Activated T-cell treated with anti-CD3 and anti-CD28 coated beads for 4 hours (primary cell): Measurements from ENCODE around the gene GIN1.
"Not testable (repeated sequence)": the region's sequence is repeated elsewhere in the genome, so short reads cannot be mapped to it uniquely, and the experiment has no call there.

Source experiments
- DNase-seq: peaks from one replicate; pipeline ENCODE4 v3.0.0-alpha.2; 2020

GIN1 gene, protein sequence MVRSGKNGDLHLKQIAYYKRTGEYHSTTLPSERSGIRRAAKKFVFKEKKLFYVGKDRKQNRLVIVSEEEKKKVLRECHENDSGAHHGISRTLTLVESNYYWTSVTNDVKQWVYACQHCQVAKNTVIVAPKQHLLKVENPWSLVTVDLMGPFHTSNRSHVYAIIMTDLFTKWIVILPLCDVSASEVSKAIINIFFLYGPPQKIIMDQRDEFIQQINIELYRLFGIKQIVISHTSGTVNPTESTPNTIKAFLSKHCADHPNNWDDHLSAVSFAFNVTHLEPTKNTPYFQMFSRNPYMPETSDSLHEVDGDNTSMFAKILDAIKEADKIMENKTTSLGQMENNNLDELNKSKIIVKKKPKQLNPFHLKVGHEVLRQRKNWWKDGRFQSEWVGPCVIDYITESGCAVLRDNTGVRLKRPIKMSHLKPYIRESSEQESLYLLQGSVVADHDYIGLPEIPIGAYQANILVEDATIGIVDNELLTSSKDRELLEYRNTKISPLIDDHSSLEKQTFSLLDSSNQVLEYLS

DNA sequence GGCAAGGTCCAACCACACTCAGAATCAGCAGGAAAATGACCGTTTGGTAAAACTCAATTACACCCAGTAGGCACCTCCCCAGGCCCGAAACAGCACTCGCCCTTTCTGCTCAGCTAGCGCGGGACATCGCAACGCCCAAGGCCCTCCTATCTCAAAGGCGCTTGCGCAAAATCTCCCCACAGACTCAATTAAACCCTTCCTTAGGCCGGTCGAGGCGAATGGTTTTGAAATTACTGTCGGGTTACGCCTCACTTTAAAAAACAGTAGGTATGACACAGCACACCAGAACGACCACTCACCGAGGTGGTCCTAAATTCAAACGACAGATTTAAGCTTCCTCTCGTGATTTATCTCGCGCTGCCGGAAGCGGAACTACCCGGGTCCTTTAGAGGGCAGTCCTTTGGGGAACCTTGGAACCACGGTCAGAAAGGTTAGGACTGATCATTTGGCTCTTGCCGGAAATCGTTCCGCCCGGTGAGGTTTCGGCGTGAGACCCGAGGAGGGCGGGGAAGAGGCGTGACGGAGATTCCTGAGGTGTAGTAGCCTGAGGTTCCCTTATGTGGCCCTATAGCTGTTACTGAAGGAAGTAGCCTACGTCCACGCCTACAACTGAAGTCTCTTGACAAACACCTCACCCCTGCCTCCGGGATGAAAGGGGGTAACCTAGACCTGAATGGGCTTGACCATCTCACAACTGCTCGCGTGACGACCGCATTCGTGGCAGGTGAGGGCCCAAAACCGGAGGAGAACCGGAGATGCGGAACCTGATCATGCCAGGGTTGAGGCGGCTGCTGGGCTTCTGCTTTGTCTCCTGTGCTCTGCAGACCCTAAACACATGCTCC lies at the start of gene GIN1, which contains the start of gene PPIP5K2:
Gene GIN1, minus strand, starts transcription at position 374 of the 842 bp plus-strand sequence. CDS start 11,431 bp downstream, outside the sequence.
Gene PPIP5K2, plus strand, starts transcription at position 537 of the 842 bp plus-strand sequence. CDS start 9,289 bp downstream, outside the sequence.
- peak; percentile 99 for DNase-seq

DNA sequence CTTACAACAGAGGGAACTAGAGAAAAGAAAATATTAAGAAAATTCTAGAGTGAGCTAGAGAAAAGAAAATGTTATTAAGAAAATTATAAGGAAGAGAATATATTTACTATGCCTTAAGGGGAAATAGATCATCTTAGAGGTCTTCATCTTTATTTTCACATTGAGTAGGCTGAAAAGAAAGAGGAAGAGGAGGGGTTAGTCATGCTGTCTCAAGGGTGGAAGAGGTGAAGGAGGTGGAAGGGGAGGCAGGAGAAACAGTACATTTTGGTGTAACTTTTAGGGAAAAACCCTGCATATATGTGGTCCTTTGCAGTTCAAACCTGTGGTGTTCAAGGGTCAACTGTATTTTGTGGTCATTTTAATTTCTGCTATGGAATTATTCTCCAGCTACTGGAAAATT lies 46.8 kb upstream of the GIN1 start:
- DNase-seq = no peak

DNA sequence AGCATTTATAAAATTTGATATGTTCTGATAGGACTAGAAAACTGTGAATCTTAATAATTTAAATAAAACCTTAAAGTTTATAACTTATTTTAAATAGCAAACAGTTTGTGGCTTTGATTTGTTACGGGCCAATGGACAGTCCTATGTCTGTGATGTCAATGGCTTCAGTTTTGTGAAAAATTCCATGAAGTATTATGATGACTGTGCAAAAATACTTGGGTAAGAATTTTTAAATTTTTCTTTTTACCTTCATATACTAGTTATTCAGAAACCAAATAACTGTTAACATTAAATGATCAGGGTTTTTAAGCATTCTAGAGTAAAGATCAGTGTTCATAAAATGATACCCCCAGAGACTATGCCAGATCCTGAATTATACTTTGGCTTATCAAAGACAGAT lies 31.2 kb upstream of the GIN1 start:
- DNase-seq = no peak

DNA sequence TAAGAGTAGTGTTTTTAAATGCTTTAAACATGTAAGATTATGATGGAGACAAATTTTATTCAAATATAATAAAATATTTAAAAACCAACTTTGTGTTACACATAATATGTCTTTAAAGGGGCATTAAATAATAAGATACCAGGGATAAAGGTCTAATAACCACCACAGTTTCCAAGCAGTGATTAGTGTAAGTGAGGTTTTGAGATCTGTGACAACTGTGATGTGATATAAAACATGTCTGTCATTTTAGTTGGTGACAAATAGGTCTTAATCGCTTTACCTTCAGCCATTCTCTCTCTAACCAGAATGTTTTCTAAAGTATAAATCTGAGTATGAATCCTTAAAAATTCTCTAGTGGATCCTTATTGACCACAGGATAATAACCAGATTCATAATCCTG lies 28.3 kb upstream of the GIN1 start:
- DNase-seq = no peak

DNA sequence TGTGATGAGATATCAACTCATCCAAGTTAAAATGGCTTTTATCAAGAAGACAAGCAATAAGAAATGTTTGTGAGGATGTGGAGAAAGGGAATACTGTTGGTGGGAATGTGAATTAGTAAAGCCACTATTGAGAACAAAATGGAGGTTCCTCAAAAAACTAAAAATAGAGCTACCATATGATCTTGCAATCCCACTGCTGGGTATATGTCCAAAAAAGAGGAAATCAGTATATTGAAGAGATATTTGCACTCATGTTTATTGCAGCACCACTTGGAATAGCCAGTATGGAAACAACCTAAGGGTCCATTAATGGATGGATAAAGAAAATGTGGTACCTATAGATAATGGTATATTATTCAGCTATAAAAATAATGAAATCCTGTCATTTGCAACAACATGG lies 25.3 kb upstream of the GIN1 start:
- no peak for DNase-seq

DNA sequence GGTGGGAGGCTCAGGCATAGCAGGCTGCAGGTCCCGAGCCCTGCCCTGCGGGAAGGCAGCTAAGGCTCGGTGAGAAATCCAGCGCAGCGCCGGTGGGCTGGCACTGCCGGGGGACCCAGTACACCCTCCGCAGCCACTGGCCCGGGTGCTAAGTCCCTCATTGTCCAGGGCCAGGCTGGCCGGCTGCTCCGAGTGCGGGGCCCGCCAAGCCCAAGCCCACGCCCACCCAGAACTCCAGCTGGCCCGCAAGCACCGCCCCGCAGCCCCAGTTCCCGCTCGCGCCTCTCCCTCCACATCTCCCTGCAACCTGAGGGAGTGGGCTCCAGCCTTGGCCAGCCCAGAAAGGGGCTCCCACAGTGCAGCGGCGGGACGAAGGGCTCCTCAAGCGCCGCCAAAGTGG lies 22.2 kb upstream of the GIN1 start:
- not testable (repeated sequence) for DNase-seq

DNA sequence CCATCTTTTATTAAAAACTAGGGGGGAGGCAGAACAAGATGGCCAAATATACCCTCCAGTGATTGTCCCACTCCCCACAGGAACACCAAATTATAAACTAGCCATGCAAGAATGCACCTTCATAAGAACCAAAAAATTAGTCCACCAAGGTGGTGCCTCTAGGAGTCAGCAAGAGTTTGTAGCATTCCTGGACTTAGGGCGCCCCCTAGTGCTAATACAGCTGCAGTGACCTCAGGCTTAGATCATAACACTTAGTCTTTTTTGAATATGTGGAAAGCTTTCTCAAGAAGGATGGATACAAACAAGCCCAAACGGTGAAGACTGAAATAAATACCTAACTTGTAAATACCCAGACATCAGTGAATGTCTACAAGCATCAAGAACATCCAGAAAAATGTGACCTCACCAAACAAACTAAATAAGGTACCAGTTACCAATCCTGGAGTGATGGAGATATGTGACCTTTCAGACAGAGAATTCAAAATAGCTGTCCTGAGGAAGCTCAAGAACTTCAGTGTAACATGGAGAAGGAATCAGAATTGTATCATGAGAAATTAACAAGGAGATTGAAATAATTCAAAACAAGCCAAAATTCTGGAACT lies 19.4 kb upstream of the GIN1 start:
- DNase-seq = peak; percentile 79

DNA sequence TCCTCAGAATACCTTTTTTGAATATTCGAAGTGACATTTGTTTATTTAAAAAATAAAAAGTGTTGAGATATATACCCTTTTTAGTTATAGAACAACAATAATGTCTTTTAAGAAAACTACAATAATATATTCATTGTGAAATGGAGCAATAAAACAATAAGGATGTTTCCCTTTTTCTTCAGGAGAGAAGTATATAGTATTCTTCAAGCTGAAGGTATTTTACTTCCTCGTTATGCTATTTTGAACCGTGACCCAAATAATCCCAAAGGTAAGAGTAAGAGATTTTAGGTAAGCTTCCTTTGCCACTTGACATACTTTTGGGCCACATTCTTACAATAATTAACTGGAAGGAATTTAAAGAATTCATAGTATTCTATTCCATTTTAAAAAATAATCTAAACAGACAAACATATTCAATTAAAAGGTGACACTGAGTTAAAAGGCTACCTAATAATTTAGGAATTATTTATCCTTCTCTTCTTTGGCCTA lies 18.3 kb upstream of the GIN1 start:
- DNase-seq = no peak

DNA sequence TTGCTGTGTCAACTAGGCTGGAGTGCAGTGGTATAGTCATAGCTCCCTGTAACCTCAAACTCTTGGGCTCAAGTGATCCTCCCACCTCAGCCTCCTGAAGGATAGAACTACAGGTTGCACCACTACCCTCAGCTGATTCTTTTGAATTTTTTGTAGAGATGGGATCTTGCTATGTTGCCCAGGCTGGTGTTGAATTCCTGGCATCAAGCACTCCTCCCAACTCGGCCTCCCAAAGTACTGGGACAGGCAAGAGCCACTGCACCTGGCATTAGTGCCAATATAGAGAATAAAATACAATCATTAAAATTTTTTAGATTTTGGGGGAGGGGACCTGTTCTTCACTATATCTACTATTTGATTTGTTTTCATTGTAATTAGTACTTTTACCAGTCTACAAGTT lies 15.5 kb upstream of the GIN1 start:
- no peak for DNase-seq

DNA sequence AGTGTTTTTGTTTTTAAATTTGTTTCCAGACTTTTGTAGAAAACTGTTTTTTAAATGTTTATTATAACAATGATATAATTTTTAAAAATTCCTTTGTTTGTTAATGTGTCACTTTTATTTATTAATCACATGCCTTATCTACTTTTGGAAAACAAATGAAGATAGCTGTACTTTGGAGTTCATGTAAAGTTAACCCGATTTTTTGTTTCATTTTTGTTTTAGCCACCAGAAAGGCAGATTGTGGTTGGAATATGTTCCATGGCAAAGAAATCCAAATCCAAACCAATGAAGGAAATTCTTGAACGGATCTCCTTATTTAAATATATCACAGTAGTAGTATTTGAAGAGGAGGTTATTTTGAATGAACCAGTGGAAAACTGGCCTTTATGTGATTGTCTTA lies 13.3 kb upstream of the GIN1 start:
- no peak for DNase-seq

DNA sequence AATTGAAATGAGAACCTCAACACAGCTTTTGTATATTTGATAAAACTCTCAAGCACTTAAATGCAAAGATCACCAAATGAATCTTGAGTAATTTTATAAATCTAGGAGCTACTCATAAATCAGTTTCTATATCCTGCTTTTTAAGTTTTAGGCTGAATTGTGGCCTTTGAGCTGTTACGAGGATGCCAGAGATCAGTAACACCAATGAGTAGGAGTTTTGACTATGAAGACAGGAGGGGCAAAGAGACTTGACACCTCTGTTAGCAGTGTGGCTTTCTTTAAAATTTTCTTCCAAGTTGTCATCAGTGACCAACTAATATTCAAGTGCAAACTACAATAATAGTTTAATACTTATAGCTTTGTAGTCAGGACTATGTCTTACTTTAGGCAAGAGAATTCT lies 12.7 kb upstream of the GIN1 start:
- DNase-seq = no peak

DNA sequence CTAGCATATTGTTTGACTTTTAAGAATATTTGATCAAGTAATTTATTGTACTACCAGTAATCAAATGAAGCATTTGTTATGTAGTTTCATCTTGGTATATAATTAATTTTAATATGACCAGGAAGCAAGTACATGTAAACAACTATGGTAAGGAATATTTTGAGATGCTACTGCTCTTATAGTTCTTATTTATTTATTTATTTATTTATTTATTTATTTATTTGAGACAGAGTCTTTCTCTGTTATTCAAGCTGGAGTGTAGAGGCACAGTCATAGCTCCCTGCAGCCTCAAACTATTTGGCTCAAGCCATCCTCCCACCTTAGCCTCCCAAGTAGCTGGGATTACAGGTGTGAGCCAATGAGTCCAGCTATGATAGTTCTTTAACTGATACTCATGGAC lies 8.3 kb upstream of the GIN1 start:
- DNase-seq = no peak

DNA sequence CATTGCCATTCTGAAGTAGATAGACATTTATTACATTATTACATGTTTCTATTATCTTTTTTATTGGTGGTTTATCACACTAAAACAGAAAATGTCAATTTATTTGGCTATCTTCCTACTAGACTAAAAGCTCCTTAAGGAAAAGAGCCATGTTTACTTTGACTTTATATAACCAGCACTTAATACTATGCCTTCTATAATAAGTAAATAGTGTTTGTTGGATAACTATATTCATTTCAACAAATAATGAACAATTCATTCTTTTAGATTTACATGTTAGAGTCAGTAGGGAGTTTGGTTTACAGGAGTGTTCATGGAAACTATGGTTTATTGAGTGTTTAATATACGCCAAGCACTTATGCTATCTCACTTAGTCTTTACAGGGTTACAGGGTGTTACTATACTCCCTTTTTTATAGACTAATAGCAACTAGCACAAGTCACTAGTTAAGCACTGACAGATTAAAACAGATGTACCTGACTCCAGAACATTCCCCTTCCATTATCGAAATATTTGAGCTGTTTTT lies 7.4 kb upstream of the GIN1 start:
- no peak for DNase-seq

DNA sequence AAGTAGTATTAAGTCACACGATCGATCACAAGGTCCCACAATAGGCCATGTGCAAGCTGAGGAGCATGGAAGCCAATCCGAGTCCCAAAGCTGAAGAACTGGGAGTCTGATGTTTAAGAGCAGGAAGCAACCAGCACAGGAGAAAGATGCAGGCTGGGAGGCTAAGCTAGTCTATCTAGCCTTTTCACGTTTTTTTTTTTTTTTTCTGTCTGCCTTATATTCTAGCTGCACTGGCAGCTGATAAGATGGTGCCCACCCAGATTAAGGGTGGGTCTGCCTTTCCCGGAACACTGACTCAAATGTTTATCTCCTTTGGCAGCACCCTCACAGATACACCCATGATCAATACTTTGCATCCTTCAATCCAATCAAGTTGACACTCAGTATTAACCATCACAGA lies 6.6 kb upstream of the GIN1 start:
- DNase-seq = no peak

DNA sequence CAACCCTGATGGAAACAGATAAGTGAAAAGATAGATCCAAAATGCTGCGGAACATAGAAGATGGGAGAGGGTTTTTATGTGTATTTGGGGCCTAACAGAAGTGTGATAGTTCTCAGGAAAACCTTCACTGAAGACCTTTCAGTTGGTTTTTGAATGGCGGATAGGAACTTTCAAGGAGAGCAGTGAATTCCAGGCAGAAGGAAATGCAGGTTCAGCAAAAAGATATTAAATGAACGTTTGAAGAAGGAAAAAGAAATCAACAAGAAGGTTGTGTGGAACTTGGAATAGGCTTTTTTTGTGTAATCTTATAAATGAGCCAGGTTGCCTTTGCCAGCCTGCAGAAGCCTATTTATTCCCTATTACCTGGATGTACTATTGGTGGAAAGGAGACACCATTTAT lies 2.3 kb upstream of the GIN1 start:
- DNase-seq = no peak

DNA sequence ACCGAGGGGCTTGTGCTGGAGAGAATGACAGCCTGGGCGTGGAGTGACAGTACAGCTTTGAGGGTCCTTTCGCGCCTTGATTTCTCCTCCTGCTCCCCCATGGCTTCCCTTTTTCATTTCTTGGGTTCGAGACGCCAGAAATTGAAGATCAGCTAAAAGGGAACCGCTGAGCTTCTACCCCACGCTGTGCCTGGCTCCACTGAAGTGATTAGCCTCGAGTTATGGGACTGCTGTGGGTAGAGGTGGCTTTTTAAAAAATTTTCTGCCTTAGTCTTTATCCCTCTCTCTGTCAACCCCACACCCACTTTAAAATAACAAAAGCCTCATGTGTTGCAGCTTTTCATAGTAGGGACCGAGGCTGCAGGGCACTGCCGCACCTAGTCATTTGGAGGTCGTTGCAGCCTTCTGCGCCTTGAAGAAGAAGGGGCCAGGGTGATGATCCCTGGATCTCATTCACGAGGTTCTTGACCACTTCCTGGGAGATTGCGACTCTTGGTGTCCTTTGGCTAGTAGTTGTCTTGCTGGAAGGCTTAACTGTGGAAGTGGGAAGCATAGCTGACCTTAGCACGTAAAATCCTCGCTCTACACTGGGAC lies 766 bp upstream of the GIN1 start:
- no peak for DNase-seq

DNA sequence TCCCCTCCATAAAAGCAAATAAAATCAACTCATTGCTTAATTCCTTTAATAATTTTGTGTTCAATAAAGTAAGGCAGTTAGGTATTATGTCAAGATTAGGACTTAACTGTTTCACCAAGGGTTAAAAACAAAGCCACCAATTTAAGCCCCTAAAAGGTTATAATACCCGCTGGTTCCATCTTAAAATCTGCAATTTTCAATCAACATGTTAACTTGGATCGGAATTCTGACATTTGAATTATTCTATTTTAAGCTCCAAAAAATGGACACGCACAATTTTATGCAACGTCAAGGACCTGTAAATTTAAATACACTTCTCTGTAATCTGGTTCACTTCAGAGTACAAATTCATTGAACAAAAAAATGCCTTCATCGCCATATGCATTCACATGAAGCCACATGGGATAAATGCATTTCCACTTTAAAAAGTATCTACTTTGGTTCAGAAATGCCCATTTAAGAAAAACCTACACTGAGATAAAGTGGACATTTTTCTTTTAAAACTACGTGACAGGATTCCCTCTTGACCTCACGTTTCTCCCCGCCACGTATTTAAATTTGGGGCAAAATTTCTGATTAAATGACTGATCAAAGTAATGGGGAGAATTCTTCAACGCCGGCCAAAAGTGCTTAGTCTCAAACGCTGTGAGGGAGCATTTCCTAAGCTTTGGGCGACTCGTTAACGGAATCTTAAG lies 721 bp downstream of the GIN1 start:
- DNase-seq = no peak

DNA sequence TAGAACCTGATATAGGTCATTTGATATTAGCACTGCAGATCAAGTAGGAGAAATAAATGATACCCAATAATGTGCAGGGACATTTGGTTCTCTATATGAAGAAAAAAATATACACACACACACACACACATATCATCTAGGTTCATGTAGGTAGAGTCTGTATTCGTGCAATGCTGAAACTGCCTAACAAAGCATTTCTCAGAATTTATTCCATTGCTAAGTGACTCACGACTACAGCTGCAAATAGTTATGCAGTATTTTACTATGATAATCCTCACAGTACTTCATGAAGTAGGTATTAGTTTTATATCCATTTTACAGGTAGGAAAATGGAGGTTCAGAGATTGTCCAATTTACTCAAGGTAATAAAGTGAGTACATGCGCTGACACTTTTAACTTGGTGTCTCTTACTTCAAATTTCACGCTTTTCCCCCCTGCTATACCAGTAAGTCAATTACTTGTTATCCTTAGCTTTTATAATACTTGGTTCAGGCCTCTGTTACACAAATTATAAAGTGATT lies 2.4 kb downstream of the GIN1 start:
- DNase-seq = no peak

DNA sequence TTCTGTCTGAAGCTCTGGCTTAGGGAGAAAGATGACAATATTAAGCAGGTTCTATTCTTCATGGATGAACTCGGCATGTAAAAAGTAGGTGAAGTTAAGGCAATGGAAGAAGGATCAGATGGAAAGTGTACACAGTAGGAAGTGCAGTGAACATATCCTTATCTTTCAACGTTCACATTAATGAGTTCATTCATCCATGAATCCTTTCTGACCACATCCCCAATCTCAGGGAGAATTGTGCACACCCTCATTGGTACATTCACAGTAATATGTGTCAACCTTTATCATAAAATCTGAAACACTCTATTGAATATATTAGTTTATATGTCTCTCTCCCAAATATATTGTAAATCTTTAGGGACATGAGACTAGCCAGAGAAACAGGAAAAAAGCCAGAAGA lies 5.5 kb downstream of the GIN1 start:
- DNase-seq = no peak

DNA sequence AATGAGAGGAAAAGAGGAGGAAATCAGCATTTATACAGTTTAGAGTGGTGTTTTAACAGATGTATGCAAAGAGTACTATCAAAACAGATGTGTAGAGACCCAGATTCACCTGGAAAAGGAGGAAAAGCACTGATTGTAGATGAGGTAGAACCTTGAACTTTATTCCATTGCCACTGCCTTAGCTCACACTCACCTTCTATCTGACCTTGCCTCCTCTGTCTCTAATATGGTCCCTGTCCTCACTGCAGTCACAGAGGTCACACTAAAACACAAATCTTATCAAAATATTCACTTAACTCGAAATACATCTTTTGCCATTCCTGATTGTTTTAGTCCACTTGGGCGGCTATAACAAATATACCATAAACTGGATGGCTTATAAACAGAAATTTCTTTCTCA lies 7.0 kb downstream of the GIN1 start:
- no peak for DNase-seq

DNA sequence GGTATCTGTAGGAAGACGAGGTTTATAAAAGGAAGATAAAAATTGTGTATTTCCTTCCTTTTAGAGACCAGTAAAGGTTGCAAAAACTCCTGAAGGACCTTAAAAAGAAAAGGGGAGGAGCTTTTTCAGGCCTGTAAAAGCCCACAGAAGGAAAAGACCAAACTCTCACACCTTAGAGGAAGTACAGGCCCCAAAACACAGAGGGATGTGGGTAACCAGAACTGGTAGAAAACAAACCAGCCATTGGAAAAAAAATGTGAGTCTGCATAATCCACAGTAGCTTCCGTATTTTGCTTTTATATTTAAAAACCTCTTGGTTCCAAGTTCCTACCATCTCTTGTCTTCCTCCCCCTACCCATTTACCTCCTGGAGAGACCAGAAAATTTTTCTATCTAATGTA lies 8.5 kb downstream of the GIN1 start:
- no peak for DNase-seq

DNA sequence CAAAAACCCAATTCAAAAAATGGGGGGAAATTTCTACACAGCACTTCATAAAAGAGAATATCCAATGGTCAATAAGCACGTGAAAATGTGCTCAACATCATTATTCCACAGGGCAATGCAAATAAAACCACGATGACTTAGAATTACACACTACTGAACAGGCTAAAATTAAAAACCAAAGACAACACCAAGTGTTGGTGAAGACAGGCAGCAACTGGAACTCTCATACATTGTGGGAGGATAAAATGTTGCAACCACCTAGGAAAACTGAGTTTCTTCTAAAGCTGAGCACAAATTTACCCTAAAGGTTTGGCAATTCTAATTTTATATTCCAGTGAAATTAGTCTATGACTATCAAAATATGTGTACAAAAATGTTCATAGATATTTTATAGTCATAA lies 9.5 kb downstream of the GIN1 start:
- no peak for DNase-seq
